Posterior cingulate gyrus (tissue), 11 donors: Measurements from ENCODE around the gene CTCF.

ENCODE experiments used
- DNase-seq, 10 donors: peaks; one replicate each; pipeline versions ENCODE4 v3.0.0 to v3.0.0-alpha.2; 2020 to 2021; ENCODE audit warnings: mixed read lengths in 3 of 10
- intact Hi-C: fragments of 100-400 bp; cut with DNase I; formaldehyde crosslinking; loops from one replicate; pipeline ENCODE4 v1.15.1; 2023

Gene CTCF

DNA sequence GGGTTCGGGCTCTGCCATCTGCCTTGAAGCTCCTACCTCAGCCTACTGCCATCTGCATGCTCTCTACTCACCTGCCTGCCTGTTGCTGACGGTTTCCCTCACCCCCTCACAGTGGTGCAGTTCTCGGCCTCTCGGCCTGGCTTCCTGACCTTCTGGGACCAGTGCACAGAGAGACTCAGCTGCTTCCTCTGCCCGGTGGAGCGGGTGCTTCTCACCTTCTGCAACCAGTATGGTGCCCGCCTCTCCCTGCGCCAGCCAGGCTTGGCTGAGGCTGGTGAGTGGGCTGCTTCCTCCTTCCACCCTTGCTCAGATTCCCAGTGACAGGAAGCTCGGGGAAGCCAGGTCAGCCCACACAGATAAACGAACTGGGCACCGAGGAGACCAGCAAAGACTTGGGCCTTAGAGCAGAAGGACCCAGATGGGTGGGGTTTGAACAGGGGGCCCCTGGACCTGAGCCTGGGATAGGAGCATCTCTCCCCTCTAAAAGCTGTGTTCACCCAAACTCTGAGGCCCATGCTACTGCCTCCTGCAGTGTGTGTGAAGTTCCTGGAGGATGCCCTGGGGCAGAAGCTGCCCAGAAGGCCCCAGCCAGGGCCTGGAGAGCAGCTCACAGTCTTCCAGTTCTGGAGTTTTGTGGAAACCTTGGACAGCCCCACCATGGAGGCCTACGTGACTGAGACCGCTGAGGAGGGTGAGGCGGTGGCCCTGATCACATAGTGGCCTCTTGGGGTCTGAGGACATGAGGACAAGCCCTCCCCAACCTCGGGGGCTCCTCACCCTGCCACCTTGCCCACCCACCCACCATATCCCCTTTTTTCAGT, 17.3 kb upstream of the CTCF start:
- intact Hi-C loops: no loop called here
- peak in 3 of 10 donors; percentile 87 to 90 (median 90) for DNase-seq

DNA sequence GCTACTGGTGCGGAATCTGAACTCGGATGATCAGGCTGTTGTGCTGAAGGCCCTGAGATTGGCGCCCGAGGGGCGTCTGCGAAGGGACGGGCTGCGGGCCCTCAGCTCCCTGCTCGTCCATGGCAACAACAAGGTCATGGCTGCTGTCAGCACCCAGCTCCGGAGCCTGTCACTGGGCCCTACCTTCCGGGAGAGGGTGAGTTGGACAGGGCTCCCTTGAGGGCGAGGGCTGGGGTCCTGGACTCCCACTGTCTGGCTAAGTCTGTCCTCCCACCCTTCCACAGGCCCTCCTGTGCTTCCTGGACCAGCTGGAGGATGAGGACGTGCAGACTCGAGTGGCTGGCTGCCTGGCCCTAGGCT, 16.7 kb upstream of the CTCF start:
- DNase-seq: peak in 1 of 10 donors; percentile 77
- intact Hi-C loops: no loop called here

DNA sequence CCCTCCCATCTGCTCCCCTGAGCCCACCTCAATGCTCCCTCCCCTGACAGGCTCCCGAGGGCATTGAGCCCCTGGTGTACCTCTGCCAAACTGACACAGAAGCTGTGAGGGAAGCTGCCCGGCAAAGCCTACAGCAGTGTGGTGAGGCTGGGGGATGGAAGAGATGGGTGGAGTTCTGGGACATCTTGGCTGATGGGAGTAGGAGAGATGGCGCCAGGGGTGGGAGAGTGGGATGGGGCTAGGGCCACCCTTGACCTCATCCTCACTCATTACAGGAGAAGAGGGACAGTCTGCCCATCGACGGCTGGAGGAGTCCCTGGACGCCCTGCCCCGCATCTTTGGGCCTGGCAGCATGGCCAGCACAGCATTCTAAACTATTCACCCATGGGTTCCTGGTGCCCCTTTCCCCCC, 16.2 kb upstream of the CTCF start:
- intact Hi-C loops: no loop called here
- DNase-seq: peak in 2 of 10 donors; percentile 69 to 75

DNA sequence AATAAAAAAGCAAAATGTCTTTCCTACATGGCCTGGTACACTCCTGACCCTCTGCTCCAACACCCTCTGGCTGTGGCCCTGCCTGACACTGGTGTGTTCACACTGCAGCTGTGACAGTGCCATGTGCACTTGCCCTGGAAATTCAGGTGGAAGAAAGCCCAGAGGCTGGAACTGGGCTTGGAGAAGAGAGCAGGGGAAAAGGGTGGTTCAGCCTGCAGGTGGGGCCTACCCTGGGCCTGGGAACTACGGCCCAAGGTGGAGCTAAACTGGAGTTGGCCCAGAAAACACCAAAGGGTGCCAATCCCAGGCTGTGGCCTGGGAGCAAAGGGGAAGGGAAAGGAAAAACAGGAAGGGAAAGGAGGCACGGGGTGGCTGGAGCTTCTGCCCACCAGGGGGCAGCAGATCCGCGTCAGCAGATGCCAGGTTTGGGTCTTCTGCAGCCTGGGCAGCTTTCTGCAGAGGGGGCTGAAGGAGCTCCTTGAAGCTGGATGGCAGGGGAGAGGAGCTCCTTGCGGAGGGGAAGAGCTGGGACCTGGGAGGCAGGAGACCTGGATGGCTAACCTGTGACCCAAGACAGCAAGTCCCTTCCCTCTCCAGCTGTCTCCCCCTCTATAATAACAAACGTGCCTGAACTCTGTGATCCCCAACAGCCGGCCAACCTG, 15.4 kb upstream of the CTCF start:
- peak in 7 of 10 donors; percentile 72 to 96 (median 77) for DNase-seq
- intact Hi-C loops: no loop called here

DNA sequence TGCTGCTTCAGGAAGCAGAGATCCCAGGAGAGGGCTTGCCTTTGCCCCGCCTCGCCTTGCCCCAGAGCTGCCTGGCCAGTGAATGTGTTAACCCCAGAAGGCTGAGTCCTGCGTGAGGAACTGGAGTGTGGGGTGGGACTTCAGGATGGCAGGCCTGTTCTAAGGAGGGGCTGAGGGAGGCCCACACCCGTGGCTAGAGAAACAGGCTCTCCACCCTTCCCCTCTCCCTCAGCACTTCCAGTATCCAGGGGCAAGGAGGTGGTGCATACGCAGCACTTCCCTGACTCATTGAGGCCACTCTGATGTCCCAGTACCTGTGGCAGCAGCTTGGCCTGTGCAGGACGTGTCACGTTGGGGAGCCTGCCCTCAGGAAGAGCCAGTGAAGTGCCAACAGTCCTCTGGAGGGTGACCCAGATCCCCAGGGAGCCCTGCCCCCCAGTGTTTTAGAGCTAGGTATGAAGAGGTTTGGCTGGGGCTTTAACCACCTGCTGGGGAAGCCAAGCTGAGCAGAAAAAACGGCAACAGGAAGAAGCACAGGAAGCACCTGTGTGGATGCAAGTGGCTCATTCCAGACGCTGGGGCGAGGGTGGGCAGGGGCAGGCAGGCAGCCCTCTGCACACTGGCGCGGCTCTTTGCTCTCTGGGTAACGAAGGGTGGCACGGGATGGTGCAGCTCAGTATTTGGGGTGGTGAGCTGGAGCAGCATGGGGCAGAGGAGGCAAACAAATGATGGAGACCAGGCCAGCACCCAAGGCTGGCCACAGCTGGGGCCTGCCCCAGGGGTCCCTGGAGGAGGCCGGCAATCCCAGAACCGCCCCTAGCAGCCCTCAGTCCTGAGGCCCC, 14.7 kb upstream of the CTCF start:
- peak in 1 of 10 donors; percentile 79 for DNase-seq
- intact Hi-C loops: no loop called here

DNA sequence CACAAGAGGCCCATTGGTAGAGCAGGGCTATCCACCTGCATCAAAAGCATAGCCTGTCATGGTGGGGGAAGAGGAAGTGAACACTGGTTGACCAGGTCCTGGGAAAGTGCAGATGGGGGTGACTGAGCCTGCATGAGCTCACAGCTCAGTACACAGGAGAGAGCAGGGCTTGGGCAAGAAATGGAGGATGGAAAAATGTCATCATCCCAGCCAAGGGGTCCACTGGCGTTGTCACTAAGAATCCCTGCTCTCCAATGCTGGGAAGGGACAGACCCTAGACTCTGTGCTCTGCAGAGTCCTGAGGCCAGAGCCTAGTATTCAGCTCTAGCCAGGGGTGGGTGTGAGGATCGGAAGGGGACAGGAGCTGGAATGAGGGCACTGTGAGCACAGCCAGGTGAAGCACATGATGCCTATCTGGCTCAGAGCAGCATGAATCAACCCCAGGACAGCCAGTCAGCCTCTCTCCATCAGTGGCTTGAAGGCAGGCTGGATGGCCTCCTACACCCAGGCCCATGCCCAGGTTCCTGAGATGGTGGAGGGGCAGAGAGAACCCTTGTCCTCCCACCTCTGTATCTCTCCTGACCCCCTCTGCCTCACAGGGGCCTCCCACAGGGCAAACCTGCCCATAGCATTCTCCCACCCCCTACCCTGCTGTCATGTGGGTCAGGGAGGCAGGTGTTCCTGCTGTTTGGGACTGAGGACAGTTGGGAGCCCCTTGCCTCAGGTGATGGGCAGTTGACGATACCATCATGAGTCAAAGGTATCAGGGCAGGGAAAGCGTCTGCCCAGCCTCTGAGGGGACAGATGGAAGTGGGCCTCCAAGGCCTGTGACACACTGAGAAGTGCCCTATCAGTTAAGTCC, 13.8 kb upstream of the CTCF start:
- intact Hi-C loops: no loop called here
- DNase-seq: peak in 1 of 10 donors; percentile 60

DNA sequence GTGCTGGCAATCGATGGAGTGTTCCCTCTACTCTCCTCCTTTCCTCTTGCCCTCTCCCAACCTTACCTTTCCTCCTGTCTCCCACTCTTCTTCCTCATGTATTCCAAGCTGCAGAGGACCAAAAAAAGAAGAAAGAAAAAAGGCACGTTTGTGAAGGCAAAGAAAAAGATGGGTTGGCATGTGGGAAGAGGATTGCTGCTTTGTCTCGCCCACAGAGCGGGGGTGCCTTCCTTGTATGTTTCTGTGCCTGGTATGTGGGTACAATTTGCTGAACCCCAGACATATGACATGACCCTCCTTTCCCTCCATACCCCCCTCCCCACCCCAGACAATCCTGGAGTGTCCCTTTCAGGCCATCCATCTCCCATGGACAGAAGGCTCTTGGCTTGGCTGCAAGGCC, 13.1 kb upstream of the CTCF start:
- intact Hi-C loops: no loop called here
- DNase-seq: peak in 2 of 10 donors; percentile 46 to 69

DNA sequence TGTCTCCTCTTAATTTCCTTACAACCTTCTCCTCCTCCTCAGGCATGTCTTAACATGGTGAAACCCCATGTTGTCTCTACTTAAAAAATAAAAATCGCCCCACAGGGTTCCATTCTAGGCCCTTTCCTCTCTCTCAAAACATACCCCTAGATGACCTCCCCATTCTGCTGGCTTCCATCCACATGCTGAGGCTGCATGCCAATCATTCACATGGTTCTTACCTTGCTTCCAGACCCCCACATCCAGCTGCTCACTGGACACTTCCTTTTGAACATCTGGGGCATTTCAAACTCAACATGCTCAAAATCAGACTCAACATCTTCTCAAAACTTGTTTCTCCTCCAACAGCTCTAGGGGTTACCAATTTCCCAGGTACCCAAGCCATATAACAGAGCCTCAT, 12.4 kb upstream of the CTCF start:
- intact Hi-C loops: no loop called here
- DNase-seq: no peak

DNA sequence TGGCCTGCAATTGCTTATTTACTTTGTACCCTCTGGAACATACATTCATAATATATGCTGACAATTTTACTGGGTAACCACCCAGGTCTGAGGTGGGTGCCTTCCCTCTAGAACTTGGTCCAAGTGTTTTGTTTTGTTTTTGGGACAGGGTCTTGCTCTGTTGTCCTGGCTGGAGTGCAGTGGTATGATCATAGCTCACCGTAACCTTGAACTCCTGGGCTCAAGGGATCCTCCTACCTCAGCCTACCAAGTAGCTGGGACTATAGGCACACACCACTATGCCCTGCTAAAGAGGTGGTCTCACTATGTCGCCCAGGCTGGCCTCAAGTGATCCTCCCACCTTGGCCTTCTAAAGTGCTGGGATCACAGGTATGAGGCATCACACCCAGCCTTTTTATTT, 11.2 kb upstream of the CTCF start:
- no peak for DNase-seq
- intact Hi-C loops: no loop called here

DNA sequence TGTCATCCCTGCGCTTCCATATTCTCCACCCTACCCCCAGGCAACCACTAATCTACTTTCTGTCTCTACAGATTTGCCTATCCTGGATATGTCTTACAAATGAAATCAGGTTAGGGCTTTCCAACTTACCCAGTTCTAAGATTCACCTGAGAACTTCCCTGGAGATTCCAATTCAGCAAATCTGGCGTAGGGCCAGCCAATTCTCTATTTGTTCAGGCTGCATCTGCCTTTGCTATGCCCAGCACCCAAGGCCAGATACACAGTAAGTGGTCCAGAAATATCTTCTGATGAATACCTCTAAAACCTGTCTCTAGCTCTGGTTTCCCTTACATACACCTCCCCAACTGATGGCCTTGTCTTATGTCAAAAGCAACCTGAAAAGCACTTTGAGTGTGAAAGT, 10.4 kb upstream of the CTCF start:
- DNase-seq: no peak
- intact Hi-C loops: no loop called here

DNA sequence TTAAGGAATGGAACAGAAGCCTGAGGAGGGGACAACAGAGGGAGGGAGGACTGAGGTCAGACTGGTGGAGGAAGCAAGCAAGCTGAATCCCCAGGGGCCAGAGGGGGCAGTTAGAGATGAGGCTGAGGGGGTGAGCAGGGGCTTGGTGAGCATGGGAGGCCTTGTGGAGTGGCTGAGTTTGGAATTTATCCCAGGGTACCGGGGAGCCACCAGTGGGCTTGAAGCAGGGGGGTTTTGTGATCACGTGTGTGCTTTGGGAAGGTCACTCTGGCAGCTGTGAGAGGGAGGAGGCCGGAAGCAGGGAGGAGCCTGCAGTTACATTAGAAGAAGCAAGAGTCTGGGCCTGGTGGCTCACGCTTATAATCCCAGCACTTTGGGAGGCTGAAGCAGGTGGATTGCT, 9.8 kb upstream of the CTCF start:
- peak in 1 of 10 donors; percentile 60 for DNase-seq
- intact Hi-C loops: no loop called here

DNA sequence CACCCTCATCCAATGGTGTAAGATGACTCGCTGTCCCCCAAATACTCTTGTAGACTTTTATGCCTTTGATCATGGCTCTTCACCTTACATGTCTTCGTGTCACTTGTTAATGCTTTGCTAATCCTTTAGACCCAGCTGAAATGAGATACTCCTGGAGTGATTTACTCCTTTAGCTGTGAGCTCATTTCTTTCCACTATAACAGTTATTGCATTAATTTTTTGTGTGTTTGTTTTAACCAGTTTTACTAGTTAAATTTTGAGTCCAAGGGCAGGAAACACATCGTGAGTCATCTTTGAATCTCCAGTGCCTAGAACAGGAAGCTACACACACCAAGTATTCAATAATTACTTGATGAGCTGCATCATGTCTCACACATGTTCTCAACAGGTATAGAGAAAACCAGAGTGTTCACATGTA, 6.5 kb upstream of the CTCF start:
- intact Hi-C loops: no loop called here
- DNase-seq: no peak

DNA sequence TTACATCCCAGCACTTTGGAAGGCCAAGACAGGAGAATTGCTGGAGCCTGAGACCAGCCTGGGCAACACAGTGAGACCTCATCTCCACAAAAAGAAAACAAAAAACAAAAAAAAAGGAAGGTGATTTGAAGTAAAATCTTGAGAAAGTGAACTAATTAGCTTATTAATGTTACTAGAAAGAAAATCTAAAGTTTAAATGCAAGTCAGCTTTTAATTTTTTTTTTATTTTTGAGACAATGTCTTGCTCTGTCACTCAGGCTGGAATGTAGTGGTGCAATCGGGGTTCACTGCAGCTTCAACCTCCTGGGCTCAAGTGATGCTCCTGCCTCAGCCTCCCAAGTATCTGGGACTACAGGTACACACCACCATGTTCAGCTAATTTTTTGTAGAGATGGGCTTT, 3.5 kb upstream of the CTCF start:
- DNase-seq: no peak
- intact Hi-C loops: no loop called here

DNA sequence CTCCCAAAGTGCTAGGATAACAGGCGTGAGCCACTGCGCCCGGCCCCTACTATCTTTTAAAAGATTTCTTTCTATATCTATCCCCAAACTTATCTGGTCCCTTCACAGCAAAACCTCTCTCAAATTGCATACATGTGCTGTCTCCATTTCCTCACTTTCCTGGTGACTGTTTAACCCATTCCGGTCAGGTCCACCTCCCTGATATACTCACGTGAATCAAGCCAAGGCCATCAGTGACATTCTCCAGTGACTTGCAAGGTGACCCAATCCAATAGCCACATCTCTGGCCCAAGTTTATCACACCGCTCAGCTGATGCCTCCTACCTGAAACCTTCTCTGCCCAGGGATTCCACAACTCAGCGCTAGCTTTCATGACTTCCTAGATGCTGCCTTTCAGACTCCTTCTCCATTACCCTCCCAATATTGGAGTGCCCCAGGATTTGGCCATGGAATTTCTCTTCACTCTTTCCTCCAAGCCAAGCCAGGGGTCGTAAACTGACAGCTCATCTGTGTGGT, 1.4 kb upstream of the CTCF start:
- intact Hi-C loops: loop anchor here (5.0 kb wide), 1 partner anchor 69 kb away; no protein-coding TSS in a partner anchor
- peak in 1 of 10 donors; percentile 35 for DNase-seq

DNA sequence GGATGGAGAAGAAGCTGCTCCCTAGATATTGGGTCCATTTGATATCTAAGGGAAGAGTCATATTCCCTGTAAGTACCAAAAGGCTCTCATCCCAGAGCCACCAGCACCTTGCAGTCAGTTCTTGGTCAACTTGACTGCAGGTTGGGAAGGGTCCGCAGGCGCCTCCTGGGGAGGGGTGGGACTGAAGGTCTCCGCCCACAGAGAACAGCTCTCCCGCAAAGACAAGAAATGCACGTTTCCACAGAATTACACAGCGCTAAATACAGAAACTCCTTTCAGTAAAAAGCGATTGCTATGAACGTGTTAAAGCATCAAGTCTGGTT, 864 bp upstream of the CTCF start:
- DNase-seq: no peak
- intact Hi-C loops: loop anchor here (5.0 kb wide), 1 partner anchor 69 kb away; no protein-coding TSS in a partner anchor

DNA sequence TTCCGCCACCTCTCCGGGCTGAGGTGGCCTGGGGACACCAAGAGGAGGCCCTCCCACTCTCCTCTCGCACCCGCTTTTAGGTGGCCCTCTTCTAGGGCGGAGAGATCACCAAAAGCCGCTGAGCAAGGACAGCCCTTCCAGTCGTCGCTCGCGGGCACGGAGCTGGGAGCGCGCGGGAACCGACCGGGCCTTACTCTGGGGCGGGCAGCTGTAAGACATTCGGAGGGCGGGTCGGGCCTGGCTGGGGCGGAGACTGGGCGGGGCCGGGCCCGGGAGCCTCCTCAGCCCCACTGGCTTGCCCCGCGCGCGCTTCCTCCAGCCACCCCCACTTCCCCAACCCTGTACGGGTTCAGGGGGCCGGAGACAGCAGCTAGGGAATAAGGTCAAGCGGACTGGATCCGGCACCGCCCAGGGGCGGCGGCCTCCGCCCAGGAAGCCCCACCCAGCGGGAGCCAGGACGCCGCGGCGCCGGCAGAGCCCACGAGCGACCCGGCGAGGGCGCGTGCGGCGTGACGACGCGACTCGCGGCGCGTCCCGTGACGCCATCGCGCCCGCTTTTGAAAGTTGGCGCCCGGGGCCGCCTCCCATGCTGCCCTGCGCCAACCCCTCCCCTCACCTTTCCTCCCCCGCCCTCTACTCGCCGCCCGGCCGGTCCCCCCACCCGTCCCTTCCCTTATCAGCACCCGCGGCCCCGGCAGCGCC, 351 bp upstream of the CTCF start:
- DNase-seq: peak; percentile 77 to 98 (median 89)
- intact Hi-C loops: loop anchor here (1.0 to 5.0 kb wide), 4 partner anchors 41 to 107 kb away; partner anchors contain the start of genes ACD and PARD6A

DNA sequence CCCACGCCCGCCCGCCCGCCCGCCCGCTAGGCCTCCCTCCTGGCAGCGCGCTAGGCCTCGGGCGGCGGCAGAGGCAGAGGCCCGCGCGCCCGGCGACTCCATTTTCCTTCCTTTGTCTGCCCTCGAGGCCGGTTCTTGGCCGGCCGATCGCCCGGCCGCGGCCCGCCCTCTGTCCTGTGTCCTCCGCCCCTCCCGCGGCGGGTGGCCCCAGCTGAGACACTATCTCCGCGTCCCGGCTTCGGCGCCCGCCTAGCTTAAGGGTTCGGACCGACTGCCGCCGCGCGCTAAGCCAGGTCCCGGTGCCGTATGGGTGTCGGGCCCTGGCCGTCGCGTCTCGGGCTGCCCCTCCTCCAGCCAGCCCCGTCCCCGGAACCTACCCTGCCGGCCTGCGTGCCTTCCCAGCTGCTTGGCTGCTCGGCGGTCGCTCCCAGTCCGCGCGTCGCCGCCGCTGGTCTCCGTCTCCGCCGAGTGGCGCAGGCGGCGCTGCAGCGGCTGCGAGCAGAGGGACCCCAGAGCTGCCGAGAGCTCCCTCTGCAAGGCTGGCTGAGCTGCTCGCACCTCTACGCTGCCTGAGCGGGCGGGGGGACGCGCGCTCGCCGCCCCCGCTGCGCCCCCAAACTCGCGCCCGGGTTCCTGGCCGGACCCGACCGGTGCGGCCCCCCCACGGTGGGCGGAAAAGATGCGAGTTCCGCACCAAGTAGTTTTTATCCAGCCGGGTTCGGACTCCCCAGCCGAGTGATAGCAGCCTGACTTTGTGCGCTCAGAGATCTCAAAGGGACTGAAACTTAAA, 787 bp downstream of the CTCF start:
- intact Hi-C loops: loop anchor here (1.0 to 5.0 kb wide), 4 partner anchors 42 to 106 kb away; partner anchors contain the start of genes ACD and PARD6A
- DNase-seq: peak; percentile 35 to 94 (median 60)
